Suprapubic skin (tissue), 4 donors: ENCODE measurements around the gene TTC23.

Experiments used
- EP300 ChIP-seq: sonication (generic); formaldehyde crosslinking; IDR thresholded peaks from one replicate; pipeline ENCODE4 v1.6.1; 2017; ENCODE audit warnings: antibody characterized with exemption
- POLR2A ChIP-seq, 2 donors: fragments of 450-650 bp; IDR thresholded peaks; one replicate each; pipeline ENCODE4 v1.6.1; 2017; ENCODE audit warnings: antibody characterized with exemption in 2 of 2, mild to moderate bottlenecking in 2 of 2, moderate library complexity in 2 of 2
- POLR2AphosphoS5 ChIP-seq, 3 donors: sonication (generic); formaldehyde crosslinking; IDR thresholded peaks; one replicate each; pipeline ENCODE4 v1.6.1; 2017; ENCODE audit warnings: antibody characterized with exemption in 3 of 3
- TF ChIP-seq, protein P1 (sequence below), 2 donors: fragments of 200-600 bp in 1 of 2; fragments of 450-650 bp in 1 of 2; sonication (generic) in 1 of 2; IDR thresholded peaks; one replicate each; pipeline ENCODE4 v1.5.1; 2016 to 2019; ENCODE audit warnings: antibody characterized with exemption in 2 of 2, mild to moderate bottlenecking in 1 of 2, moderate library complexity in 1 of 2

DNA sequence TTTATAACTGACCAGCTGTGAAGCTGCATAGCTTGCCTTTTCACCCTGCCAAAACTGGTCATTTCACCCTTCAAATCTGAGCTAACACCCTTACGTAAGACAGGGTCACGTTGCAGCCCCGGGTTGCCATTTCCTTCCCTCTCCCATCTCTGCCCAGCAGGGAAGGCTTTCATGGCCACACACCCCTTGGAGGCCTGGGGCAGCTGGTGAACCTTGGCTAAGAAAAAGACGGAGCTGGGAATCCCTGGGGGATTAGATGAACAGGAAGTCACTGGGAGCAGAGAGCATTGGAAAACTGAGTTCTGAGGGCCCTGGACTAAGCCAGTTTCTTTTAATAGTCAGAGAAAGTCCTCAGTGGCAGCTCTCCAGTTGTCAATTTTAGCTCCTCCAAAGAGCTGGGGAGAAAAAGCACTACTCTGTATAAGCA lies 67.8 kb downstream of the TTC23 start:
- TF ChIP-seq, protein P1, sequence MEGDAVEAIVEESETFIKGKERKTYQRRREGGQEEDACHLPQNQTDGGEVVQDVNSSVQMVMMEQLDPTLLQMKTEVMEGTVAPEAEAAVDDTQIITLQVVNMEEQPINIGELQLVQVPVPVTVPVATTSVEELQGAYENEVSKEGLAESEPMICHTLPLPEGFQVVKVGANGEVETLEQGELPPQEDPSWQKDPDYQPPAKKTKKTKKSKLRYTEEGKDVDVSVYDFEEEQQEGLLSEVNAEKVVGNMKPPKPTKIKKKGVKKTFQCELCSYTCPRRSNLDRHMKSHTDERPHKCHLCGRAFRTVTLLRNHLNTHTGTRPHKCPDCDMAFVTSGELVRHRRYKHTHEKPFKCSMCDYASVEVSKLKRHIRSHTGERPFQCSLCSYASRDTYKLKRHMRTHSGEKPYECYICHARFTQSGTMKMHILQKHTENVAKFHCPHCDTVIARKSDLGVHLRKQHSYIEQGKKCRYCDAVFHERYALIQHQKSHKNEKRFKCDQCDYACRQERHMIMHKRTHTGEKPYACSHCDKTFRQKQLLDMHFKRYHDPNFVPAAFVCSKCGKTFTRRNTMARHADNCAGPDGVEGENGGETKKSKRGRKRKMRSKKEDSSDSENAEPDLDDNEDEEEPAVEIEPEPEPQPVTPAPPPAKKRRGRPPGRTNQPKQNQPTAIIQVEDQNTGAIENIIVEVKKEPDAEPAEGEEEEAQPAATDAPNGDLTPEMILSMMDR (IDR thresholded peaks at IDR 0.05), result no peak
- TF ChIP-seq POLR2AphosphoS5 (IDR thresholded peaks at IDR 0.05), result no peak
- TF ChIP-seq POLR2A (IDR thresholded peaks at IDR 0.05), result no peak
- no peak for TF ChIP-seq EP300
